ENCODE results near the gene THOC5.

THOC5 gene

GRCh38 chr22:29457730-29458129, 95.8 kb downstream of the THOC5 start:
- Histone ChIP-seq H3K4me3 (ENCODE audit: low read length) (no peak overlapping the region), H3K4me1 (ENCODE audit: control insufficient read depth, insufficient read depth, low read length) (peaks cover 7% of the 10 kb centered on the region), H3K36me3 (ENCODE audit: control insufficient read depth, insufficient read depth, low read length) (no peaks in the 10 kb centered on the region), H3K27me3 (ENCODE audit: control insufficient read depth, insufficient read depth, low read length) (no peaks in the 10 kb centered on the region), H3K9ac (ENCODE audit: low read length) (no peak overlapping the region), H3K27ac (ENCODE audit: low read depth, low read length) (no peak overlapping the region)

DNA sequence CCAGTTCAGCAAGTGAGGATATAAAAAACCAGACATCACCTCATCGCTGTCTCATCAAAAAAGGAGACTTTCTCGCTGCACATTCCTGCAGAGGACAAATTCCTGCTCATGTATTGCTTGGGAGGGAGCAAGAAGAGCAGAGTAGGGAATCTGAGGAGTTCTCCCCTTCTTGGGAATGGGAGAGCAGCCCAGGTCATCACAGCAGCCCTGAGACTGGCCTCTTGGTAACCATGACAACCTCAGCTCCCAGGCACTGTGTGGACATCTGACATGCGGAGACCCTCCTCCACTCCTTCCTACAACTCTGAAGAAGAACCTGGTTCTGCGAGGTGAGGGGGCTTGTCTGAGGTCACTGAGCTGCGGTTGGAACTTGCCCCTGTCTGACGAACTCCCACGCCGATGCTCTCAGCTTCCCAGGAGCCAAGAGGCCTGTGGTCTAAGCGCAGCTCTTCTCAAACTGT, 97.3 kb downstream of the THOC5 start:
- no peak overlapping the region for H3K4me3 ChIP-seq (ENCODE audit: low read length)
- H3K4me1 ChIP-seq (ENCODE audit: control insufficient read depth, insufficient read depth, low read length), result peaks cover 7% of the 10 kb centered on the region
- no peak overlapping the region for H3K27ac ChIP-seq (ENCODE audit: low read depth, low read length)
- H3K27me3 ChIP-seq (ENCODE audit: control insufficient read depth, insufficient read depth, low read length), result no peaks in the 10 kb centered on the region
- H3K9ac ChIP-seq (ENCODE audit: low read length), result no peak overlapping the region
- H3K36me3 ChIP-seq (ENCODE audit: control insufficient read depth, insufficient read depth, low read length), result no peaks in the 10 kb centered on the region
